ENCODE measurements around the gene LHX4.

Gene LHX4

DNA sequence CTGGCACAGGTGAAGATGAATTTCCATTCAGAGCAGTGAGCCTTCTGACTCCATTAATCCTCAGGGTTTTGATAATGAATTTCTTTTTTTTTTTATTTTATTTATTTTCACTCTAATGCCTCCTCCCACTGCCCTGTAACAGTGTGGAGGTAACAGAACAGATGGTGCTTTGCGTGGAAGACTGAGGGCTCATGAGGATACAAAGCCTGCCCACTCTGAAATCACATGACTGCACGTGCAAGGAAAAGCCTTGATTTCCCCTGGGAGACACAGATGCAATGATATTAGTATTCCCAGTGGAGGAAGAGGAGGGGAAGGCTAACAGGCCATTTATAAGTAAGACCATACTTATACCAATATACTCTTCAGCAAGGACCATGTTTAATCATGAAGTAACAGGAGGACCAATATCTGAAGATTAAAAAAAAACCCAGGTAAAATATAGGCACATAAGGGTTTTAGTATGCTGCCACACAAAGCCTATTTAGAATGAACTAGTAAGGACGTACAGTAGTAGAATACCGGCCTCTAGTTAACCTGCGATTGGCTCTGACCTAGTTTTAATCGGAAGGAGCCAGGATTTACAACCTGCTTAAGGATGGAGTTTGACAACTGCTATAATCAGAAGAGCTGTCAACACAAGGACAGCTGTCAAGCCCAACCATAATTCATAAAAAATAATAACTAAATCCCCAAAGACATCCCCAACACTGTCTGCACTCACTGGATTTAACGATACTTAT is 69.6 kb downstream of the LHX4 start:
- no peak for DNase-seq (ENCODE audit: low read depth in 2 of 2)

- no peak for DNase-seq (ENCODE audit: low read depth in 2 of 2)
Observed at GRCh38 chr1:180301135-180301742, 71.2 kb downstream of the LHX4 start.

- no peak for DNase-seq (ENCODE audit: low read depth in 2 of 2)
Observed at GRCh38 chr1:180309338-180309737, 79.3 kb downstream of the LHX4 start.

GRCh38 chr1:180310095-180310494 is 80.0 kb downstream of the LHX4 start:
- no peak for DNase-seq (ENCODE audit: low read depth in 2 of 2)

DNA sequence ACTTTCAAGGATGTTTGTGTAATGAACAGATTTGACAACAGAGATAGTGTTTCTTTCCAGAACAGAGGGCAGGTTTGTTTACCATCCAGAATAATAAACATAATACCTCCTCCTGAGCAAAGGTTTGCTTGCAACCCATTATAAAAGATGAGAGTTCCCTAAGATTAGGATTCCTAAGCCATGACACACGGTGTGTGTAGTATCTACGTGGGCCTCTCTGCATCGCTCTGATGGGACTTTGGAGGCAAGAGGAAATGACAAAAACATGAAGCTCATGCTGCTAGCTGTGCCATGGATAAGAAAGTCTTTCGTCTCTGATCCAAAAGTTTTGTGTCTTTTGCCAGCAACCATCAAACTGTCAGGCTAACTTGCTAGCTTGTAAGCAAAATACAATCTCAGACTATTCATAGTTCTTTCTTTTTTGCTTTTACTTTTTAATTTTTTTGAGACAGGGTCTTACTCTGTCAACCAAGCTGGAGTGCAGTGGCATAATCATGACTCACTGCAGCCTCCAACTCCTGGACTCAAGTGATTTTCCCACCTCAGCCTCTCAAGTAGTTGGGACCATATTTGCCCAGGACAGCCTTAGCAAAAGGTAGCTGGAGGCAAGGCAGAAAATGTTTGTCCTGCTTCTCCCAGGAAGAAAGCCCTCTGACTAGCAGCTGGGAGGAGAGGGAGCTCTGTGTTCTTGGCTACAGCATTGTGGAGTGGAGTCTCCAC is 81.1 kb downstream of the LHX4 start:
- no peak for DNase-seq (ENCODE audit: low read depth in 2 of 2)

- no peak for DNase-seq (ENCODE audit: low read depth in 2 of 2)
Observed at GRCh38 chr1:180312926-180313325, 82.9 kb downstream of the LHX4 start.

- DNase-seq (ENCODE audit: low read depth in 2 of 2): no peak
Observed at GRCh38 chr1:180327089-180327488, 97.0 kb downstream of the LHX4 start.
